Measurements from ENCODE around the gene NMNAT3. TPM values are rescaled to one million over a fixed set of nuclear protein-coding genes. Genes with fewer than 3 reads are reported as not detected.

The NMNAT3 gene
- polyA plus RNA-seq, 2 of the 4 experiments (the other 2 are of a cell fraction): 1.2 to 2.9 TPM

DNA sequence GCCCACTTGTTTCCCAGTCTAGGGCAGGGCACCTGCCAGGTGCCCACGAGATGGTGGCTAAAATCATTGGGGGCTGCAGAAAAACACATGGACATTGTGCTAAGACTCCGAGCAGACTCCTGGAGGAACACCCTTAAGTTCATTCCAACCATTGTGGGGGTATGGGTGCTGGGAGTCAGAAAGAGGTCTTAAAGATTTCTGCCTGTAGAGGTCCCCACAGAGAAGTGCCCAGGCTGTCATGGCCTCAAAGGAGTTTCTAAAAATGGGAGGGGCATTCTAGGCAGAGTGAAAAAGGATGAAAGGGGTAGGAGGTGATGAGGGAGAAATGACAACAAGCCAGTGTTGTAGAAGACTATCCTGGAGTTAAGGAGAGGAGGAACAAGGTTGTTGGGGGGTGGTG, 155.4 kb downstream of the NMNAT3 start:
- Histone ChIP-seq H3K4me2 (no peak overlapping the region), H3K4me3 (no peak overlapping the region), H3K4me1 (no peaks in the 10 kb centered on the region), H3K27ac (no peak overlapping the region), H3K9me3 (no peaks in the 10 kb centered on the region)
- ATAC-seq (no peak), FAIRE-seq (no peak), DNase-seq (ENCODE audit: low read depth in 1 of 2, low spot score in 1 of 2) (no peak)
- TF ChIP-seq FOXS1 (CRISPR knock-in tag; IDR thresholded peaks at IDR 0.05): no peak
- TF ChIP-seq ZFP36 (IDR thresholded peaks at IDR 0.05; ENCODE audit: borderline replicate concordance, partially characterized antibody): no peak
- TF ChIP-seq, protein P1, sequence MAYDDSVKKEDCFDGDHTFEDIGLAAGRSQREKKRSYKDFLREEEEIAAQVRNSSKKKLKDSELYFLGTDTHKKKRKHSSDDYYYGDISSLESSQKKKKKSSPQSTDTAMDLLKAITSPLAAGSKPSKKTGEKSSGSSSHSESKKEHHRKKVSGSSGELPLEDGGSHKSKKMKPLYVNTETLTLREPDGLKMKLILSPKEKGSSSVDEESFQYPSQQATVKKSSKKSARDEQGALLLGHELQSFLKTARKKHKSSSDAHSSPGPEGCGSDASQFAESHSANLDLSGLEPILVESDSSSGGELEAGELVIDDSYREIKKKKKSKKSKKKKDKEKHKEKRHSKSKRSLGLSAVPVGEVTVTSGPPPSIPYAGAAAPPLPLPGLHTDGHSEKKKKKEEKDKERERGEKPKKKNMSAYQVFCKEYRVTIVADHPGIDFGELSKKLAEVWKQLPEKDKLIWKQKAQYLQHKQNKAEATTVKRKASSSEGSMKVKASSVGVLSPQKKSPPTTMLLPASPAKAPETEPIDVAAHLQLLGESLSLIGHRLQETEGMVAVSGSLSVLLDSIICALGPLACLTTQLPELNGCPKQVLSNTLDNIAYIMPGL (CRISPR knock-in tag; IDR thresholded peaks at IDR 0.05; ENCODE audit: borderline replicate concordance): no peak
- ChIA-PET CTCF (no interaction called here), POLR2A (no interaction called here)
- 0% methylated on average over 2 of the region's 2 CpGs for WGBS (ENCODE audit: missing lambda C conversion rate)

DNA sequence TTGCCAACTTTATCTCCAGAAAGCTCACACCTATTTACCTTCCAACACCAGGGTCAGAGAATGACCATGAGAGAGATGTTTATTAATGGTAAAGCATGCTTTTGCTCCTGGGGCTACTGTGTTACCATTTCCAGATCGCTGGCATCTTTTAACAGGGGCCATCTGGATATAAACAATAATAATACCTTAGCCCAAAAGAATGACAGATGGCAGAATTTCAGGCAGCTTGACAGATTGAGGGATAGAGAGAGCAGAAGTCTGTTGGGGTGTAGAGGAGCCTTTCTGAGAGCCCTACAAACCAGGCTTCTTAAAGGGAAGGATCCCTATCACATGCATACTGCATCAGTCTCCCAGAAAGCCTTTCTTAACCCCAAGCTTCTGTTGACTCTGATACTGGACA, 156.0 kb downstream of the NMNAT3 start:
- H3K9me3 ChIP-seq: no peaks in the 10 kb centered on the region
- ChIA-PET CTCF (no interaction called here), POLR2A (no interaction called here)
- no peak for FAIRE-seq
- H3K4me2 ChIP-seq: no peak overlapping the region
- H3K27ac ChIP-seq: no peak overlapping the region
- ATAC-seq: no peak
- whole genome bisulfite sequencing (ENCODE audit: missing lambda C conversion rate): 0% methylated on average over 1 of the region's 1 CpG
- no peak for DNase-seq (ENCODE audit: low read depth in 1 of 2, low spot score in 1 of 2)
- H3K4me1 ChIP-seq: no peaks in the 10 kb centered on the region
- H3K4me3 ChIP-seq: no peak overlapping the region
- no peak for TF ChIP-seq MYC (IDR thresholded peaks at IDR 0.05; ENCODE audit: borderline replicate concordance, low read length)
- TF ChIP-seq ZSCAN20 (CRISPR knock-in tag; IDR thresholded peaks at IDR 0.05): no peak
- TF ChIP-seq, protein P2, sequence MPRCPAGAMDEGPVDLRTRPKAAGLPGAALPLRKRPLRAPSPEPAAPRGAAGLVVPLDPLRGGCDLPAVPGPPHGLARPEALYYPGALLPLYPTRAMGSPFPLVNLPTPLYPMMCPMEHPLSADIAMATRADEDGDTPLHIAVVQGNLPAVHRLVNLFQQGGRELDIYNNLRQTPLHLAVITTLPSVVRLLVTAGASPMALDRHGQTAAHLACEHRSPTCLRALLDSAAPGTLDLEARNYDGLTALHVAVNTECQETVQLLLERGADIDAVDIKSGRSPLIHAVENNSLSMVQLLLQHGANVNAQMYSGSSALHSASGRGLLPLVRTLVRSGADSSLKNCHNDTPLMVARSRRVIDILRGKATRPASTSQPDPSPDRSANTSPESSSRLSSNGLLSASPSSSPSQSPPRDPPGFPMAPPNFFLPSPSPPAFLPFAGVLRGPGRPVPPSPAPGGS (IDR thresholded peaks at IDR 0.05): no peak
- TF ChIP-seq SREBF2 (IDR thresholded peaks at IDR 0.05): no peak
- TF ChIP-seq, protein P3, sequence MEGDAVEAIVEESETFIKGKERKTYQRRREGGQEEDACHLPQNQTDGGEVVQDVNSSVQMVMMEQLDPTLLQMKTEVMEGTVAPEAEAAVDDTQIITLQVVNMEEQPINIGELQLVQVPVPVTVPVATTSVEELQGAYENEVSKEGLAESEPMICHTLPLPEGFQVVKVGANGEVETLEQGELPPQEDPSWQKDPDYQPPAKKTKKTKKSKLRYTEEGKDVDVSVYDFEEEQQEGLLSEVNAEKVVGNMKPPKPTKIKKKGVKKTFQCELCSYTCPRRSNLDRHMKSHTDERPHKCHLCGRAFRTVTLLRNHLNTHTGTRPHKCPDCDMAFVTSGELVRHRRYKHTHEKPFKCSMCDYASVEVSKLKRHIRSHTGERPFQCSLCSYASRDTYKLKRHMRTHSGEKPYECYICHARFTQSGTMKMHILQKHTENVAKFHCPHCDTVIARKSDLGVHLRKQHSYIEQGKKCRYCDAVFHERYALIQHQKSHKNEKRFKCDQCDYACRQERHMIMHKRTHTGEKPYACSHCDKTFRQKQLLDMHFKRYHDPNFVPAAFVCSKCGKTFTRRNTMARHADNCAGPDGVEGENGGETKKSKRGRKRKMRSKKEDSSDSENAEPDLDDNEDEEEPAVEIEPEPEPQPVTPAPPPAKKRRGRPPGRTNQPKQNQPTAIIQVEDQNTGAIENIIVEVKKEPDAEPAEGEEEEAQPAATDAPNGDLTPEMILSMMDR (IDR thresholded peaks at IDR 0.05): no peak
- no peak for TF ChIP-seq EHF (CRISPR knock-in tag; IDR thresholded peaks at IDR 0.05)
- TF ChIP-seq CHD2 (IDR thresholded peaks at IDR 0.05; ENCODE audit: low read length, partially characterized antibody): no peak
- no peak for TF ChIP-seq ZC3H11A (IDR thresholded peaks at IDR 0.05)
- no peak for TF ChIP-seq RCOR1 (IDR thresholded peaks at IDR 0.05; ENCODE audit: low read depth, low read length)
- no peak for TF ChIP-seq NR3C1 (IDR thresholded peaks at IDR 0.05)
- TF ChIP-seq BHLHE40 (IDR thresholded peaks at IDR 0.05; ENCODE audit: low read depth, low read length): no peak
- TF ChIP-seq EHMT2 (IDR thresholded peaks at IDR 0.05; ENCODE audit: low read depth): no peak
- TF ChIP-seq MAFK (IDR thresholded peaks at IDR 0.05; ENCODE audit: partially characterized antibody): no peak
- TF ChIP-seq, protein P4, sequence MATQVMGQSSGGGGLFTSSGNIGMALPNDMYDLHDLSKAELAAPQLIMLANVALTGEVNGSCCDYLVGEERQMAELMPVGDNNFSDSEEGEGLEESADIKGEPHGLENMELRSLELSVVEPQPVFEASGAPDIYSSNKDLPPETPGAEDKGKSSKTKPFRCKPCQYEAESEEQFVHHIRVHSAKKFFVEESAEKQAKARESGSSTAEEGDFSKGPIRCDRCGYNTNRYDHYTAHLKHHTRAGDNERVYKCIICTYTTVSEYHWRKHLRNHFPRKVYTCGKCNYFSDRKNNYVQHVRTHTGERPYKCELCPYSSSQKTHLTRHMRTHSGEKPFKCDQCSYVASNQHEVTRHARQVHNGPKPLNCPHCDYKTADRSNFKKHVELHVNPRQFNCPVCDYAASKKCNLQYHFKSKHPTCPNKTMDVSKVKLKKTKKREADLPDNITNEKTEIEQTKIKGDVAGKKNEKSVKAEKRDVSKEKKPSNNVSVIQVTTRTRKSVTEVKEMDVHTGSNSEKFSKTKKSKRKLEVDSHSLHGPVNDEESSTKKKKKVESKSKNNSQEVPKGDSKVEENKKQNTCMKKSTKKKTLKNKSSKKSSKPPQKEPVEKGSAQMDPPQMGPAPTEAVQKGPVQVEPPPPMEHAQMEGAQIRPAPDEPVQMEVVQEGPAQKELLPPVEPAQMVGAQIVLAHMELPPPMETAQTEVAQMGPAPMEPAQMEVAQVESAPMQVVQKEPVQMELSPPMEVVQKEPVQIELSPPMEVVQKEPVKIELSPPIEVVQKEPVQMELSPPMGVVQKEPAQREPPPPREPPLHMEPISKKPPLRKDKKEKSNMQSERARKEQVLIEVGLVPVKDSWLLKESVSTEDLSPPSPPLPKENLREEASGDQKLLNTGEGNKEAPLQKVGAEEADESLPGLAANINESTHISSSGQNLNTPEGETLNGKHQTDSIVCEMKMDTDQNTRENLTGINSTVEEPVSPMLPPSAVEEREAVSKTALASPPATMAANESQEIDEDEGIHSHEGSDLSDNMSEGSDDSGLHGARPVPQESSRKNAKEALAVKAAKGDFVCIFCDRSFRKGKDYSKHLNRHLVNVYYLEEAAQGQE (IDR thresholded peaks at IDR 0.05): no peak
- TF ChIP-seq HDAC2 (IDR thresholded peaks at IDR 0.05): no peak
- TF ChIP-seq, protein P5, sequence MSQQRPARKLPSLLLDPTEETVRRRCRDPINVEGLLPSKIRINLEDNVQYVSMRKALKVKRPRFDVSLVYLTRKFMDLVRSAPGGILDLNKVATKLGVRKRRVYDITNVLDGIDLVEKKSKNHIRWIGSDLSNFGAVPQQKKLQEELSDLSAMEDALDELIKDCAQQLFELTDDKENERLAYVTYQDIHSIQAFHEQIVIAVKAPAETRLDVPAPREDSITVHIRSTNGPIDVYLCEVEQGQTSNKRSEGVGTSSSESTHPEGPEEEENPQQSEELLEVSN (IDR thresholded peaks at IDR 0.05; ENCODE audit: borderline replicate concordance, low read depth): no peak
- TF ChIP-seq, protein P6, sequence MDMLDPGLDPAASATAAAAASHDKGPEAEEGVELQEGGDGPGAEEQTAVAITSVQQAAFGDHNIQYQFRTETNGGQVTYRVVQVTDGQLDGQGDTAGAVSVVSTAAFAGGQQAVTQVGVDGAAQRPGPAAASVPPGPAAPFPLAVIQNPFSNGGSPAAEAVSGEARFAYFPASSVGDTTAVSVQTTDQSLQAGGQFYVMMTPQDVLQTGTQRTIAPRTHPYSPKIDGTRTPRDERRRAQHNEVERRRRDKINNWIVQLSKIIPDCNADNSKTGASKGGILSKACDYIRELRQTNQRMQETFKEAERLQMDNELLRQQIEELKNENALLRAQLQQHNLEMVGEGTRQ (IDR thresholded peaks at IDR 0.05): no peak
- TF ChIP-seq ESRRA (IDR thresholded peaks at IDR 0.05; ENCODE audit: borderline replicate concordance, low read length): no peak
- TF ChIP-seq HOXA7 (CRISPR knock-in tag; IDR thresholded peaks at IDR 0.05): no peak

All from A549 (cell line).